Measurements from ENCODE around the gene CHFR.

- TF ChIP-seq CEBPB (IDR thresholded peaks at IDR 0.05; ENCODE audit: low read depth, low read length) (no peak), RAD21 (IDR thresholded peaks at IDR 0.05; ENCODE audit: low read length) (no peak), RFX5 (IDR thresholded peaks at IDR 0.05; ENCODE audit: low read depth, low read length) (no peak), FOS (IDR thresholded peaks at IDR 0.05; ENCODE audit: low read depth, low read length) (no peak), POLR2A (IDR thresholded peaks at IDR 0.05; ENCODE audit: low read depth, low read length) (no peak), SMC3 (IDR thresholded peaks at IDR 0.05; ENCODE audit: low read depth, low read length) (no peak), MAZ (IDR thresholded peaks at IDR 0.05; ENCODE audit: borderline replicate concordance, low read depth, low read length) (no peak), MAFK (IDR thresholded peaks at IDR 0.05; ENCODE audit: low read depth, low read length) (no peak), MXI1 (IDR thresholded peaks at IDR 0.05; ENCODE audit: borderline replicate concordance, low read depth, low read length) (no peak), RCOR1 (IDR thresholded peaks at IDR 0.05; ENCODE audit: insufficient replicate concordance, low read length) (no peak)
- TF ChIP-seq, protein P1, sequence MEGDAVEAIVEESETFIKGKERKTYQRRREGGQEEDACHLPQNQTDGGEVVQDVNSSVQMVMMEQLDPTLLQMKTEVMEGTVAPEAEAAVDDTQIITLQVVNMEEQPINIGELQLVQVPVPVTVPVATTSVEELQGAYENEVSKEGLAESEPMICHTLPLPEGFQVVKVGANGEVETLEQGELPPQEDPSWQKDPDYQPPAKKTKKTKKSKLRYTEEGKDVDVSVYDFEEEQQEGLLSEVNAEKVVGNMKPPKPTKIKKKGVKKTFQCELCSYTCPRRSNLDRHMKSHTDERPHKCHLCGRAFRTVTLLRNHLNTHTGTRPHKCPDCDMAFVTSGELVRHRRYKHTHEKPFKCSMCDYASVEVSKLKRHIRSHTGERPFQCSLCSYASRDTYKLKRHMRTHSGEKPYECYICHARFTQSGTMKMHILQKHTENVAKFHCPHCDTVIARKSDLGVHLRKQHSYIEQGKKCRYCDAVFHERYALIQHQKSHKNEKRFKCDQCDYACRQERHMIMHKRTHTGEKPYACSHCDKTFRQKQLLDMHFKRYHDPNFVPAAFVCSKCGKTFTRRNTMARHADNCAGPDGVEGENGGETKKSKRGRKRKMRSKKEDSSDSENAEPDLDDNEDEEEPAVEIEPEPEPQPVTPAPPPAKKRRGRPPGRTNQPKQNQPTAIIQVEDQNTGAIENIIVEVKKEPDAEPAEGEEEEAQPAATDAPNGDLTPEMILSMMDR (conservative IDR thresholded peaks at IDR 0.05; ENCODE audit: low read depth, low read length), result no peak
Observed at GRCh38 chr12:132837693-132838409, 49.6 kb downstream of the CHFR start.
